HG03060 (cell line): ENCODE data around the gene CMTR1.
"Not testable (repeated sequence)": the region's sequence is repeated elsewhere in the genome, so short reads cannot be mapped to it uniquely, and the experiment has no call there.

Experiments used
- ATAC-seq: cut with Tn5 transposase; IDR thresholded peaks from one replicate; pipeline ENCODE4 v1.9.1; 2021; ENCODE audit warnings: low read depth, moderate number of reproducible peaks; ENCODE audit not compliant: unreplicated experiment

The CMTR1 gene

GRCh38 chr6:37490536-37491170, 57.6 kb downstream of the CMTR1 start:
- ATAC-seq = no peak

- ATAC-seq = no peak
Measured at GRCh38 chr6:37491171-37491829, 58.3 kb downstream of the CMTR1 start.

- no peak for ATAC-seq
Measured at GRCh38 chr6:37491830-37492208, 58.8 kb downstream of the CMTR1 start.

GRCh38 chr6:37492236-37492972, 59.4 kb downstream of the CMTR1 start:
- no peak for ATAC-seq

GRCh38 chr6:37492991-37493660, 60.1 kb downstream of the CMTR1 start:
- no peak for ATAC-seq

- ATAC-seq = no peak
Measured at GRCh38 chr6:37493661-37493995, 60.6 kb downstream of the CMTR1 start.

- no peak for ATAC-seq
Measured at GRCh38 chr6:37495244-37495934, 62.4 kb downstream of the CMTR1 start.

GRCh38 chr6:37496951-37497885, 64.2 kb downstream of the CMTR1 start:
- no peak for ATAC-seq

GRCh38 chr6:37499433-37500293, 66.6 kb downstream of the CMTR1 start, which contains the start of gene CCDC167:
CCDC167 (minus strand) TSS chr6:37499893; CDS start chr6:37499863, 30 bp downstream.
- ATAC-seq = peak; percentile 66

GRCh38 chr6:37500294-37500608, 67.2 kb downstream of the CMTR1 start:
- ATAC-seq = no peak

GRCh38 chr6:37500904-37501303, 67.9 kb downstream of the CMTR1 start:
- ATAC-seq = not testable (repeated sequence)

GRCh38 chr6:37501632-37502491, 68.8 kb downstream of the CMTR1 start:
- no peak for ATAC-seq

GRCh38 chr6:37502703-37503291, 69.8 kb downstream of the CMTR1 start:
- no peak for ATAC-seq

- ATAC-seq = no peak
Measured at GRCh38 chr6:37503309-37503965, 70.4 kb downstream of the CMTR1 start.

GRCh38 chr6:37504024-37504423, 71.0 kb downstream of the CMTR1 start:
- no peak for ATAC-seq

GRCh38 chr6:37506479-37506878, 73.5 kb downstream of the CMTR1 start:
- ATAC-seq = no peak

- no peak for ATAC-seq
Measured at GRCh38 chr6:37507077-37507476, 74.1 kb downstream of the CMTR1 start.
